Loucy (cell line): ENCODE data around the gene C16orf89.

Source experiments
- EZH2phosphoT487 ChIP-seq: fragments of 200-600 bp; IDR thresholded peaks from 2 replicates; pipeline ENCODE4 v1.6.1; 2018; ENCODE audit warnings: antibody characterized with exemption, mild to moderate bottlenecking, moderate library complexity, borderline replicate concordance
- TF ChIP-seq, protein P1 (sequence below): fragments of 200-600 bp; sonication (generic); conservative IDR thresholded peaks from 2 replicates; pipeline ENCODE4 v1.5.1; 2014; ENCODE audit warnings: mild to moderate bottlenecking, antibody characterized with exemption, low read length

DNA sequence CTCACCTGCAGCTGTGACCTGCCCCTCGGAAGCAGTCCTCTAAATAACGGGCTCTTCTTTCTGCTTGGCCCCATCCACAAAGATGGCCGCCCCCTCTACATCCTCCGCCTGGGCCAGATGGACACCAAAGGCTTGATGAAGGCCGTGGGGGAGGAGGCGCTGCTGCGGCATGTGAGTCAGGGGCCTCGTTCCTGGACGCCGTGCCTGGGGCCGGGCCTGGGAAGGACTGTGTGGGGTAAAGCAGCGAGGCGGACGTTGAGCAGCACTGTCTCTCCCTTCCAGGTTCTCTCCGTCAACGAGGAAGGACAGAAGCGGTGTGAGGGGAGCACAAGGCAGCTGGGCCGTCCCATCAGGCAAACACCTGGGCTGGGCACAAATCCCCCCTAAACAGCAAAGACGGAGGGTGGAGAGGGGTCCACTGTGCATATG lies 65.2 kb downstream of the C16orf89 start:
- TF ChIP-seq, protein P1, sequence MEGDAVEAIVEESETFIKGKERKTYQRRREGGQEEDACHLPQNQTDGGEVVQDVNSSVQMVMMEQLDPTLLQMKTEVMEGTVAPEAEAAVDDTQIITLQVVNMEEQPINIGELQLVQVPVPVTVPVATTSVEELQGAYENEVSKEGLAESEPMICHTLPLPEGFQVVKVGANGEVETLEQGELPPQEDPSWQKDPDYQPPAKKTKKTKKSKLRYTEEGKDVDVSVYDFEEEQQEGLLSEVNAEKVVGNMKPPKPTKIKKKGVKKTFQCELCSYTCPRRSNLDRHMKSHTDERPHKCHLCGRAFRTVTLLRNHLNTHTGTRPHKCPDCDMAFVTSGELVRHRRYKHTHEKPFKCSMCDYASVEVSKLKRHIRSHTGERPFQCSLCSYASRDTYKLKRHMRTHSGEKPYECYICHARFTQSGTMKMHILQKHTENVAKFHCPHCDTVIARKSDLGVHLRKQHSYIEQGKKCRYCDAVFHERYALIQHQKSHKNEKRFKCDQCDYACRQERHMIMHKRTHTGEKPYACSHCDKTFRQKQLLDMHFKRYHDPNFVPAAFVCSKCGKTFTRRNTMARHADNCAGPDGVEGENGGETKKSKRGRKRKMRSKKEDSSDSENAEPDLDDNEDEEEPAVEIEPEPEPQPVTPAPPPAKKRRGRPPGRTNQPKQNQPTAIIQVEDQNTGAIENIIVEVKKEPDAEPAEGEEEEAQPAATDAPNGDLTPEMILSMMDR, result no peak
- TF ChIP-seq EZH2phosphoT487, result no peak
